ACC112 (cell line): ENCODE data around the gene PUS3.
"Not testable (repeated sequence)": the region's sequence is repeated elsewhere in the genome, so short reads cannot be mapped to it uniquely, and the experiment has no call there.

Experiments
- H2AFZ ChIP-seq: fragments of 200-600 bp; sonication (generic); one replicate; pipeline ENCODE4 v1.6.0; 2017; ENCODE audit warnings: antibody characterized with exemption, low read length; ENCODE audit not compliant: unreplicated experiment
- H3K27ac ChIP-seq: fragments of 200-600 bp; sonication (generic); 2 replicates; pipeline ENCODE4 v1.5.1; 2014; ENCODE audit warnings: low read depth, mild to moderate bottlenecking, antibody characterized with exemption, low read length, moderate library complexity
- H3K27me3 ChIP-seq: fragments of 200-600 bp; sonication (generic); 2 replicates; pipeline ENCODE4 v1.6.1; 2014; ENCODE audit warnings: mild to moderate bottlenecking, antibody characterized with exemption, low read length, moderate library complexity, mixed read lengths; ENCODE audit not compliant: insufficient read depth
- H3K36me3 ChIP-seq: fragments of 200-600 bp; sonication (generic); 2 replicates; pipeline ENCODE4 v1.6.1; 2016; ENCODE audit warnings: mild to moderate bottlenecking, antibody characterized with exemption, low read length, moderate library complexity, mixed read lengths; ENCODE audit not compliant: insufficient read depth
- H3K4me1 ChIP-seq: fragments of 200-600 bp; sonication (generic); one replicate; pipeline ENCODE4 v1.6.1; 2016; ENCODE audit warnings: low read length, mixed read lengths; ENCODE audit not compliant: insufficient read depth, unreplicated experiment, control insufficient read depth
- H3K4me3 ChIP-seq: fragments of 200-600 bp; sonication (generic); 2 replicates; pipeline ENCODE4 v1.5.1; 2014; ENCODE audit warnings: mild to moderate bottlenecking, low read depth, low read length
- H3K79me2 ChIP-seq: fragments of 200-600 bp; sonication (generic); one replicate; pipeline ENCODE4 v1.6.0; 2016; ENCODE audit warnings: low read length; ENCODE audit not compliant: control insufficient read depth, unreplicated experiment, insufficient read depth

PUS3 gene

DNA sequence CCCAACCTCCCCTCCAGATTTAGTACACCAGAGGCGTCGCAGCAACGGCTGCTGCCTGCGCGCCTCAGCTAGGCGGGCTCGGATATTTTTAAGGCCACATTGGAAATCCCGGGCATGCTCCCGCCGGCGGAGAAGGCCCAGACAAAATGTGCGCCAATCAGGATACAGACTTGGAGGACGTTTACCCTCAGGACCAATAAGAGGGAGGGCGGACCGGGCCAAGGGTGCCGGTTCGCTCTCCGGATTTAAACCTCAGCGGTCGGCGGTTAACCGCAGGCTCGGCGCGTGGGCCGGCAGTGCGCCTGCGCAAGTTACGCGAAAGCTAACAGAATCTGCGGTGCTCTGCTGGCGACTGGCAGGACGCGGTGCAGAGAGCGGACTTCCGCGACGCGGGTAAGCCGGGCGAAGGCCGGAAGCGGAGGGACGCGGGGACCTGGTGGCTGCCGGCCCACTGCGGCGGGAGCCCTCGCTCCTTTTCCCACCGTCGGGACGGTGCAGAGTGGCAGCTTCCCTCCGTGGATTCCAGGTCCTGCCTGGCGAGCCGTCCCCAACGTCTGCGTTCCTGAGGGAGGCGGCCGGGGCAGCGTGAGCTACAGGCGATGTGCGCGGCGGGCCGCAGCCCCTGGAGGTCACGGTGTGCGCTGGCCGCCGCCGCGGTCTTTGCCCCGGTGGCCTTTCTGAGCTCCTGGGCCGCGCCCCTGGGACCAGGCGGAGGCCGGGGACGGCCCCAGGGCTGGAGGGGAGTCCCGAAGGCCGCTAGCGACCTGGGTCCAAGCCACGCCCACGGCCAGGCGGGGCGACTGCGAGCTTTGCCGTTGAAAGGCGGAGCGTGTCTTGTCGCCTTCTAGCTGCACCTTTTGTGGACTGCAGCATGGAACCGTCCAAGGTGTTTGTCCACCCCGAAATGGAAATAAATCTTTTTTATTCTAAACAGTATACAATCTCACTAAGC lies 15.4 kb downstream of the PUS3 start, which contains the start of gene HYLS1:
HYLS1 (plus strand) TSS at position 296 of the 952 bp plus-strand sequence. CDS start 11,701 bp downstream, outside the sequence.
- Histone ChIP-seq H3K4me1 (peaks cover 35% of the 10 kb centered on the region), H3K27ac (peak within 1 kb of the TSS; percentile 76), H3K79me2 (peaks cover 57% of the 10 kb centered on the region), H3K36me3 (peaks cover 3% of the 10 kb centered on the region; the same call in 1 of the 2 replicates), H3K27me3 (no peaks in the 10 kb centered on the region), H3K4me3 (peak within 1 kb of the TSS; percentile 98), H2AFZ (peak within 1 kb of the TSS; percentile 55)

DNA sequence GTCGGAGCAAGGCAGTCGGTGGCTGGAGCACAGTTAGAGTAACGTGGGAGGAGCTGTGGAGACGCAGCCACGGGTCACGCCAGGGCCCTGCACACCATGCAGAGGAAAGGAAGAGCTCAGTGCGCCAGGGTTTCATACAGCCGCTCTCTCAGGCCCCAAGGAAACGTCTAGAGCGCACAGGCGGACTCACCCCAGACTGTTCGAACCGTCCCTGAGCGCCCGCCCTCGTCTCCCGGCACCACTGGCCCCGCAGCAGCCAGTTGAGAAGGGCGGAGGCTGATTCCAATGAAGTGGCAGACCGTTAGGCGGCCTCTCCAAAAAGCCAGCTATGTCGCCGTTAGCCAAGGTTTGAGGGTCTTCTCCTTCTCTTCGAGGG lies 16.0 kb downstream of the PUS3 start:
- Histone ChIP-seq H3K4me3 (peak overlapping the region; percentile 98), H3K27me3 (no peaks in the 10 kb centered on the region), H3K36me3 (no peaks in the 10 kb centered on the region), H3K79me2 (peaks cover 52% of the 10 kb centered on the region), H3K27ac (peak overlapping the region; percentile 76), H3K4me1 (peaks cover 29% of the 10 kb centered on the region), H2AFZ (peak overlapping the region; percentile 51)

DNA sequence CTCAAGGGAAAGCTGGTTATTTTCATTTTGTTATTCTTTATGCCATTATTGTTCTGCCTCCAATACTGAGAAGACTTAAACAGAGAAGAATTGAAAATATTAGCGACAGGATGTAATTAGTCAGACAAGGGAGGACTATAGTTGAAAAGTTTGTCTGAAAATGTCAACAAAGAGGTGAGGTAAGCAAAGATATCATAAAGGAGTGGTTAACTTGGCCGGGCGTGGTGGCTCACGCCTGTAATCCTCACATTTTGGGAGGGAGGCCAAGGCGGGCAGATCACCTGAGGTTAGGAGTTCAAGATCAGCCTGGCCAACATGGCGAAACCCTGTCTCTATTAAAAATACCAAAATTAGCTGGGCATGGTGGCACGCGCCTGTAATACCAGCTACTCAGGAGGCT lies 19.6 kb downstream of the PUS3 start:
- Histone ChIP-seq H3K4me3 (no peak overlapping the region), H3K4me1 (peaks cover 4% of the 10 kb centered on the region), H3K79me2 (peaks cover 21% of the 10 kb centered on the region), H3K27ac (no peak overlapping the region), H2AFZ (no peak overlapping the region), H3K36me3 (no peaks in the 10 kb centered on the region), H3K27me3 (no peaks in the 10 kb centered on the region)

DNA sequence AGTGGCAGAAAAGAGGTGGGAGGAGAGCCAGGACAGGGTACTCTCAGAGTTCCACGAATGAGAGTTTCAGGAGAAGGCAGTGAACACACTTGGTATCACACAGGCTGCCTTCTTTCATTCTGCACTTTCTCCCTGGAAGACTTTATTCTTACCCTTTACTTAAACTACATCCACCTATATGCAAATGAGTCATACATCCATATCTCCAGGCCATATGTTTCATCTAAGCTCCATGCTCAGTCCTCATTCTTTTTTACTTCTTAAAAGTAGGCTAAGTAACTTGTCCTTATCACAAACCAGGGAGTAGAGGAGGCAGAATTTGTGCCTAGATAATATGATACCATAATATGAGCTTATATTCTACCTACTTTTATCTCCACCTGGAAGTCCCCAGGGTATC lies 21.7 kb downstream of the PUS3 start:
- peaks cover 14% of the 10 kb centered on the region for H3K79me2 ChIP-seq
- no peak overlapping the region for H3K4me3 ChIP-seq
- no peaks in the 10 kb centered on the region for H3K36me3 ChIP-seq
- no peak overlapping the region for H3K27ac ChIP-seq
- H2AFZ ChIP-seq: no peak overlapping the region
- no peaks in the 10 kb centered on the region for H3K27me3 ChIP-seq
- H3K4me1 ChIP-seq: peaks cover 3% of the 10 kb centered on the region

DNA sequence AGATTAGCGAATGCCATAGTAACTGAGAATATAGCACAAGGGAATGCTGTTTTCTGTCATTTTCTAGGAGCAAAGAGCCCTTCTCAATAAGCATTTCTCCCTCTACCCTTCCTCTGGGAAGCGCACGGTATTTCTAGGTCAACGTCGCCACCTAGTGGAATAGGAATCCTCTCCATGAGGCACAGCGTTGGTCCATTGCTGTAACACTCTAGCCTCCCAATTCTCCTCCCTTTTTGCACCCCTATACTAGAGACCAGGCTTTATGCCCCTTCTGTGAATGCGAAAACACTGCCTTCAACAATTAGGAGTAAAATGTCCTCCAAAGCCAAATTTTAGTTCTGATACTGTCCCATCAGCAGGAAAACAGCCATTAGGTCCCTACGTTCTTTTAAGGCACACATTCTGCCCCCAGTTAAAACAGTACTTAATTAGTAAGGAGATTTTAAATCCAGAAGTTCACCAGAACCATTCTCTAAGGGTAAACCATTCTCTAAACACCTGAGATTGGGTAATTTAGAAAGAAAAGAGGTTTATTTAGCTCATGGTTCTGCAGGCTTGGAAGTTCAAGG lies 28.4 kb downstream of the PUS3 start:
- H3K36me3 ChIP-seq: no peaks in the 10 kb centered on the region
- peak overlapping the region; percentile 69 for H3K4me3 ChIP-seq
- H3K27me3 ChIP-seq: no peaks in the 10 kb centered on the region
- H3K79me2 ChIP-seq: peaks cover 2% of the 10 kb centered on the region
- H2AFZ ChIP-seq: peak overlapping the region; percentile 80
- H3K4me1 ChIP-seq: no peaks in the 10 kb centered on the region
- no peak overlapping the region for H3K27ac ChIP-seq

DNA sequence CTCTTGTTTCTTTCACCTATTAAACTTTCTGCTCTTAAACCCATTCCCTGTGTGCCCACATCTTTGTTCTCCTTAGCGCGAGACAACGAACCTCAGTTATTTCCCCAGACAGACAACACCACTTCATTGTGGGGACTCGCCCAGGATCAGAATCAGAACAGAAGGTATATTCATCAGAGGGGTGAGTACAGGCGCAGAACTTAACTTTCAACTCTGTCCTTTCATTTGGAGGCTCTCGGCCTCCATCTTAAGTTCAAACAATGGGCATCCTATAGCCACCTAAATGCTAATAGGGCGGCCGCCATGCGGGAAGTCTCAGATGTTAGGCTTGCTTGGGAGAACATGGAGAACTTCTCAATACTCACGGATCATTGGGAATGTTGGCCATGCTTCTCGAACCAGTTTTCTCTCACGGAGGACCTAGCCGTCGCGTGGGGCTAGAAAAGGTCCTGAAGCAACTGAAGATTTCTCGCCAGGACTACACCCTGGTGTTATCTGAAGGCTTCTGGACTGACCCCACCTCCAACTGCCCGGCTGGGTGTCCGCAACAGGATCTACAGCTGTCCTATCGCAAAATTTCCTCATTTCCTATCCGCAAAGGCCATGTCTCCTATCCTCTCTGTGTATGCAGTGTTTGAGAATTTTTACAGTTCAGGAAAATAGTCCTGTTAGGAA lies 29.0 kb downstream of the PUS3 start:
- Histone ChIP-seq H3K79me2 (peaks cover 2% of the 10 kb centered on the region), H3K27me3 (no peaks in the 10 kb centered on the region), H3K36me3 (no peaks in the 10 kb centered on the region), H3K4me1 (no peaks in the 10 kb centered on the region), H3K4me3 (peak overlapping the region; percentile 69), H2AFZ (peak overlapping the region; percentile 65), H3K27ac (no peak overlapping the region)

DNA sequence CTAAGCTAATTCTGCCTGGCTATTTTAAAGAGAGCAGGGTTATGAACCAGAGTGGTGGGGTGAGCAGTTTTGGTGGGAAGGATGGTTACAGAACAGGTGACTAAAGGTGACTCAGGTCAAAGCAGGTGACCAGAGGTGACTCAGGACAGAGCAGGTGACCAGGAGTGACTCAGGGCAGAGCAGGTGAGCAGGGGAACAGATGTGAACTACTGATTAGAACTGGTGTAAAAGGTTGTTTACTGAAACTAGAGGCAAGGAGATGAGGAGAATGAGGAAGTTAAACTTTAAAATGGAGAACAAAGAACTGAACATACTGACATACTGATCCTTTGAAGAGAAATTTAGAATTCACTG lies 30.9 kb downstream of the PUS3 start:
- H3K36me3 ChIP-seq: no peaks in the 10 kb centered on the region
- no peaks in the 10 kb centered on the region for H3K4me1 ChIP-seq
- no peaks in the 10 kb centered on the region for H3K27me3 ChIP-seq
- no peak overlapping the region for H3K27ac ChIP-seq
- no peak overlapping the region for H3K4me3 ChIP-seq
- no peak overlapping the region for H2AFZ ChIP-seq
- peaks cover 2% of the 10 kb centered on the region for H3K79me2 ChIP-seq

DNA sequence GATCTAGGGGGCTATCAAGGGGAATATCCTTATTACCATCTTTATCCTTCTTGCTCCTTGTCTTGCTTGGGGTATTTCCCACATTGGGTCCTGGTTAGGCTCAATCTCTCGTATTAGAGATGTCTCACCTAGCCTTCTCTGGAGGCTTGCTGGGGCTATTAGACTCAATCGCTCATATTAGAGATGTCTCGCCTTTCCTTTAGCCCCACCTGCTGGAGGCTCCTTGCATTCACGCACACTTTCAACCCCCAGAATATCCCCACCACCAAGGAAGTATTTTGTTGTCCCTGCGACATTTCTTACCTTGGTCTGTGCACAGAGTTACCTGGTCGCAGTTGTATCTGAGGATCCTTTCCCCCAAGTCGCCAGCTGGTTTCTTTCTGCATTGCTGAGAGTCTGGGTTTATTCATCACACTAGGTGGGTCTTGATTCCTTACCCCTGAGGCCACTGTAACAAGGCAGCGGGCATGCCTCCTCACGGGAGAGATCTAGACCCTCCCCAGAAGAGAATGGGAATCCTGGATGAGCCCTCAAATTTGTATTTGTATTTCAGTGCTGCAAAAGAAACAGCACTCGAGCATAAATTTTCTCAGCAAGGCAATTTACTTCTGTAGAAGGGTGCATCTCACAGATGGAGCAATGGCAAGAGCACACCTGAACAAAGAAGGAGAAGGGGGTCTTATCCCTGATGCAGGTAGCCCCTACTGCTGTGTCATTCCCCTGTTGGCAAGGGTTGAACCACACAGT lies 31.4 kb downstream of the PUS3 start:
- Histone ChIP-seq H2AFZ (no peak overlapping the region), H3K4me3 (no peak overlapping the region), H3K4me1 (no peaks in the 10 kb centered on the region), H3K79me2 (peaks cover 2% of the 10 kb centered on the region), H3K36me3 (no peaks in the 10 kb centered on the region), H3K27ac (no peak overlapping the region), H3K27me3 (no peaks in the 10 kb centered on the region)

DNA sequence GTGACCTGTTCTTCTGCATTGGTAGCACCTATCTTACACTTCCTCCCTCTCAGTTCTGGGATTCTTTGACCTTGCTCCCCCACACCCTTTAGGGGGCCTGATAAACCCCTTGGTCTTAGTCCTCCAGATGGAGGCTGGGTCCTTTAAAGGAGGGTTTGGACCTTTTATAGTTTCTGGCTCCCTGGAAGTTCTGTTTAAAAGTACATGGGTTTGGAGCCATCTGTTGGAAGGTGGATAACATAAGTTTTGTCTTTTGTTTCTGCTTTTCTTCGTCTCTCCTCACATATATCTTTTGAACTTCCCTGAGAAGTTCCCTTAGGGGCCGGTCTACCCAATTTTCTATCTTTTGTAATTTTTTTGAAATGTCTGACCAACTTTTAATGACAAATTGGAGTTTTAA lies 33.5 kb downstream of the PUS3 start:
- H3K79me2 ChIP-seq: peaks cover 2% of the 10 kb centered on the region
- no peak overlapping the region for H2AFZ ChIP-seq
- no peak overlapping the region for H3K4me3 ChIP-seq
- H3K27ac ChIP-seq: no peak overlapping the region
- no peaks in the 10 kb centered on the region for H3K4me1 ChIP-seq
- H3K27me3 ChIP-seq: no peaks in the 10 kb centered on the region
- no peaks in the 10 kb centered on the region for H3K36me3 ChIP-seq

DNA sequence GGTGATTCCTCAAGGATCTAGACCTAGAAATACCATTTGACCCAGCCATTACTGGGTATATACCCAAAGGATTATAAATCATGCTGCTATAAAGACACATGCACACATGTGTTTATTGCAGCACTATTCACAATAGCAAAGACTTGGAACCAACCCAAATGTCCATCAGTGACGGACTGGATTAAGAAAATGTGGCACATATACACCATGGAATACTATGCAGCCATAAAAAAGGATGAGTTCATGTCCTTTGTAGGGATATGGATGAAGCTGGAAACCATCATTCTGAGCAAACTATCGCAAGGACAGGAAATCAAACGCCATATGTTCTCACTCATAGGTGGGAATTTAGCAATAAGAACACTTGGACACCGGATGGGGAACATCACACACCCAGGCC lies 37.7 kb downstream of the PUS3 start:
- not testable (repeated sequence) for H3K4me1 ChIP-seq, H3K27me3 ChIP-seq, H2AFZ ChIP-seq, H3K27ac ChIP-seq, H3K79me2 ChIP-seq, H3K4me3 ChIP-seq, H3K36me3 ChIP-seq
